Smooth muscle cell (in vitro differentiated cells): Measurements from ENCODE around the gene PLEKHF1. TPM values are rescaled to one million over a fixed set of nuclear protein-coding genes. Genes with fewer than 3 reads are reported as not detected.

Experiments used
- DNase-seq: peaks from one replicate; lab custom pipeline; 2025; ENCODE audit not compliant: unreplicated experiment; lab: John Stamatoyannopoulos, UW
- H2AFZ ChIP-seq: fragments of 200-600 bp; sonication (generic); 2 replicates; pipeline ENCODE4 v1.6.0; 2016; ENCODE audit warnings: antibody characterized with exemption, low read depth, mild to moderate bottlenecking
- H3F3A ChIP-seq: fragments of 200-600 bp; sonication (generic); 2 replicates; pipeline ENCODE4 v1.6.0; 2017; ENCODE audit warnings: antibody characterized with exemption, low read depth
- H3K27ac ChIP-seq: fragments of 200-600 bp; sonication (generic); 2 replicates; pipeline ENCODE4 v1.5.1; 2016; ENCODE audit warnings: low read depth, mild to moderate bottlenecking
- H3K27me3 ChIP-seq: fragments of 200-600 bp; sonication (generic); 2 replicates; pipeline ENCODE4 v1.6.1; 2016; ENCODE audit warnings: low read depth, mild to moderate bottlenecking
- H3K36me3 ChIP-seq: fragments of 200-600 bp; sonication (generic); 2 replicates; pipeline ENCODE4 v1.5.1; 2016; ENCODE audit warnings: low read depth
- H3K4me1 ChIP-seq: fragments of 200-600 bp; sonication (generic); 2 replicates; pipeline ENCODE4 v1.5.1; 2016; ENCODE audit warnings: low read depth
- H3K4me2 ChIP-seq: fragments of 200-600 bp; sonication (generic); 2 replicates; pipeline ENCODE4 v1.6.0; 2016; ENCODE audit warnings: mild to moderate bottlenecking
- H3K4me3 ChIP-seq: fragments of 200-600 bp; sonication (generic); 2 replicates; pipeline ENCODE4 v1.5.1; 2016; ENCODE audit warnings: mild to moderate bottlenecking
- H3K79me2 ChIP-seq: fragments of 200-600 bp; sonication (generic); 2 replicates; pipeline ENCODE4 v1.6.0; 2016; ENCODE audit warnings: low read depth, mild to moderate bottlenecking
- H3K9ac ChIP-seq: fragments of 200-600 bp; sonication (generic); 2 replicates; pipeline ENCODE4 v1.6.0; 2016; ENCODE audit warnings: low read depth
- H3K9me3 ChIP-seq: fragments of 200-600 bp; sonication (generic); replicated peaks from 2 replicates; pipeline ENCODE4 v1.5.1; 2016; ENCODE audit warnings: low read depth
- H4K20me1 ChIP-seq: fragments of 200-600 bp; sonication (generic); 2 replicates; pipeline ENCODE4 v1.6.0; 2016; ENCODE audit warnings: low read depth
- CTCF ChIP-seq: fragments of 200-600 bp; sonication (generic); IDR thresholded peaks from 2 replicates; pipeline ENCODE4 v1.5.1; 2017; ENCODE audit warnings: borderline replicate concordance, mild to moderate bottlenecking, antibody characterized with exemption; ENCODE audit not compliant: insufficient read depth, poor library complexity, severe bottlenecking
- WGBS: methylation state at CpG from one replicate; pipeline ENCODE4 v1.1.7; 2016; ENCODE audit warnings: low lambda C conversion rate; 5-methylcytosine and 5-hydroxymethylcytosine counted together
- polyA plus RNA-seq: library from polyadenylated mRNA; unstranded; fragments of >200 nt; fragmentation: Nextera tagmentation; extraction: Ambion mirVana; gene quantifications from 2 replicates; pipeline ENCODE4 v1.2.1, GENCODE V29; 2016
- total RNA-seq: library from RNA; depleted of rRNA; stranded (reverse); fragments of >200 nt; gene quantifications from 2 replicates; pipeline ENCODE4 v1.2.3, GENCODE V29; 2014

The PLEKHF1 gene
- total and polyA plus RNA-seq, 2 experiments from 2014 or later = 2.2 to 4.0 TPM

GRCh38 chr19:29620931-29621351 is 44.3 kb upstream of the PLEKHF1 start:
- no peak for DNase-seq
- no peak overlapping the region for H3K4me3 ChIP-seq
- no peak overlapping the region for H3K9ac ChIP-seq
- H3F3A ChIP-seq = no peaks in the 10 kb centered on the region
- no peaks in the 10 kb centered on the region for H3K9me3 ChIP-seq
- H3K4me1 ChIP-seq = peaks cover 5% of the 10 kb centered on the region
- 89% methylated on average over 12 of the region's 15 CpGs for whole genome bisulfite sequencing
- H4K20me1 ChIP-seq = no peaks in the 10 kb centered on the region
- H3K79me2 ChIP-seq = no peaks in the 10 kb centered on the region
- no peak overlapping the region for H3K4me2 ChIP-seq
- no peak overlapping the region for H3K27ac ChIP-seq
- TF ChIP-seq CTCF = no peak
- no peaks in the 10 kb centered on the region for H3K27me3 ChIP-seq
- no peak overlapping the region for H2AFZ ChIP-seq
- H3K36me3 ChIP-seq = no peaks in the 10 kb centered on the region

GRCh38 chr19:29622166-29623070 is 42.8 kb upstream of the PLEKHF1 start:
- Histone ChIP-seq H3K9ac (no peak overlapping the region), H3K4me2 (no peak overlapping the region), H2AFZ (no peak overlapping the region), H4K20me1 (no peaks in the 10 kb centered on the region), H3K4me3 (no peak overlapping the region), H3K79me2 (no peaks in the 10 kb centered on the region), H3F3A (no peaks in the 10 kb centered on the region), H3K27ac (no peak overlapping the region), H3K27me3 (no peaks in the 10 kb centered on the region), H3K36me3 (no peaks in the 10 kb centered on the region), H3K9me3 (no peaks in the 10 kb centered on the region), H3K4me1 (peaks cover 5% of the 10 kb centered on the region)
- WGBS = 87% methylated on average over 23 of the region's 23 CpGs
- no peak for DNase-seq
- TF ChIP-seq CTCF = no peak

- H4K20me1 ChIP-seq = no peaks in the 10 kb centered on the region
- no peak overlapping the region for H3K4me2 ChIP-seq
- no peak overlapping the region for H3K4me3 ChIP-seq
- peaks cover 5% of the 10 kb centered on the region for H3K4me1 ChIP-seq
- no peak overlapping the region for H3K9ac ChIP-seq
- no peaks in the 10 kb centered on the region for H3F3A ChIP-seq
- H2AFZ ChIP-seq = no peak overlapping the region
- H3K27me3 ChIP-seq = no peaks in the 10 kb centered on the region
- no peak for TF ChIP-seq CTCF
- WGBS = 88% methylated on average over 18 of the region's 18 CpGs
- H3K79me2 ChIP-seq = no peaks in the 10 kb centered on the region
- no peak for DNase-seq
- H3K27ac ChIP-seq = no peak overlapping the region
- H3K9me3 ChIP-seq = no peaks in the 10 kb centered on the region
- H3K36me3 ChIP-seq = no peaks in the 10 kb centered on the region
Measured at GRCh38 chr19:29623726-29624488, 41.4 kb upstream of the PLEKHF1 start.
